ENCODE data around the gene DLGAP1. TPM values are rescaled to one million over a fixed set of nuclear protein-coding genes. Genes with fewer than 3 reads are reported as not detected.

DLGAP1 gene
- total and polyA plus RNA-seq, 10 of the 15 experiments (the other 5 are each of a cell fraction or from before 2014, with no cell fraction given) = 0.23 to 27.6 (median 1.9) TPM

GRCh38 chr18:3979024-3979423 is 476.1 kb downstream of the DLGAP1 start (continued):
- TF ChIP-seq NRF1 (conservative IDR thresholded peaks at IDR 0.05; ENCODE audit: low read depth, low read length) (no peak), KAT2A (conservative IDR thresholded peaks at IDR 0.05; ENCODE audit: control insufficient read depth, low read depth, low read length) (no peak), POLR2A (IDR thresholded peaks at IDR 0.05; ENCODE audit: low read depth, low read length) (no peak), BCLAF1 (IDR thresholded peaks at IDR 0.05) (no peak), FOXK2 (IDR thresholded peaks at IDR 0.05) (no peak), RELA (IDR thresholded peaks at IDR 0.05; ENCODE audit: borderline replicate concordance, partially characterized antibody) (no peak), REST (IDR thresholded peaks at IDR 0.05; ENCODE audit: low read depth, low read length) (no peak)
- TF ChIP-seq, protein P1, sequence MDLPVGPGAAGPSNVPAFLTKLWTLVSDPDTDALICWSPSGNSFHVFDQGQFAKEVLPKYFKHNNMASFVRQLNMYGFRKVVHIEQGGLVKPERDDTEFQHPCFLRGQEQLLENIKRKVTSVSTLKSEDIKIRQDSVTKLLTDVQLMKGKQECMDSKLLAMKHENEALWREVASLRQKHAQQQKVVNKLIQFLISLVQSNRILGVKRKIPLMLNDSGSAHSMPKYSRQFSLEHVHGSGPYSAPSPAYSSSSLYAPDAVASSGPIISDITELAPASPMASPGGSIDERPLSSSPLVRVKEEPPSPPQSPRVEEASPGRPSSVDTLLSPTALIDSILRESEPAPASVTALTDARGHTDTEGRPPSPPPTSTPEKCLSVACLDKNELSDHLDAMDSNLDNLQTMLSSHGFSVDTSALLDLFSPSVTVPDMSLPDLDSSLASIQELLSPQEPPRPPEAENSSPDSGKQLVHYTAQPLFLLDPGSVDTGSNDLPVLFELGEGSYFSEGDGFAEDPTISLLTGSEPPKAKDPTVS (IDR thresholded peaks at IDR 0.05; ENCODE audit: low read depth, low read length) = no peak
